Measurements from ENCODE around the gene LIMA1. TPM values are rescaled to one million over a fixed set of nuclear protein-coding genes. Genes with fewer than 3 reads are reported as not detected.

Gene LIMA1
- total RNA-seq, 4 donors from 2014 or later: 23.9 to 62.7 (median 37.2) TPM

DNA sequence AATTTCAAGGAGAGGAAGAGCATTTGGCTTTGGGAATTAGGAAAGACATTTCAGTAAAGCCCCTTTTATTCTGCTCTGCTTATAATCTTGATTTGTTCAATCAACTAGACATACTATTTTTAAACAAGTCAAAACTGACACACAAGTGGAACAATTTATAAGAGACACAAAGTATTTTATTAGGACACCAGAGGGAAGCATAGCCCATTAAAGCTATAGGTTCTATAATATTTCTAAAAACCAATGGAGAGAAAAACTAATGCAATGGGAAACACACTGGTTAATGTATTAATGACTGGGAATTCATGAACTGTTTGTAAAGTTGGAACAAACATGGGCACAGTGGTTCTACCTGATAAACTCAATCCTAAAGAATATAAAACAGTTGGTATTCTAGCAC lies 100.9 kb downstream of the LIMA1 start:
- Histone ChIP-seq H3K9me3 (no peaks in the 10 kb centered on the region), H3K27me3 (no peaks in the 10 kb centered on the region), H3K27ac (replicated peaks in 1 of 4) (no peak overlapping the region), H3K36me3 (peaks cover 11 to 59% (median 42%) of the 10 kb centered on the region in 4 donors), H3K4me3 (no peak overlapping the region), H3K4me1 (peaks cover 10 to 28% (median 14%) of the 10 kb centered on the region in 4 donors)
- no peak for DNase-seq (ENCODE audit: extremely low spot score)
- TF ChIP-seq EP300 (IDR thresholded peaks at IDR 0.05): no peak
- no peak for TF ChIP-seq POLR2A (IDR thresholded peaks at IDR 0.05; ENCODE audit: low read depth)
- no peak for TF ChIP-seq POLR2AphosphoS5 (IDR thresholded peaks at IDR 0.05)
- TF ChIP-seq, protein P1, sequence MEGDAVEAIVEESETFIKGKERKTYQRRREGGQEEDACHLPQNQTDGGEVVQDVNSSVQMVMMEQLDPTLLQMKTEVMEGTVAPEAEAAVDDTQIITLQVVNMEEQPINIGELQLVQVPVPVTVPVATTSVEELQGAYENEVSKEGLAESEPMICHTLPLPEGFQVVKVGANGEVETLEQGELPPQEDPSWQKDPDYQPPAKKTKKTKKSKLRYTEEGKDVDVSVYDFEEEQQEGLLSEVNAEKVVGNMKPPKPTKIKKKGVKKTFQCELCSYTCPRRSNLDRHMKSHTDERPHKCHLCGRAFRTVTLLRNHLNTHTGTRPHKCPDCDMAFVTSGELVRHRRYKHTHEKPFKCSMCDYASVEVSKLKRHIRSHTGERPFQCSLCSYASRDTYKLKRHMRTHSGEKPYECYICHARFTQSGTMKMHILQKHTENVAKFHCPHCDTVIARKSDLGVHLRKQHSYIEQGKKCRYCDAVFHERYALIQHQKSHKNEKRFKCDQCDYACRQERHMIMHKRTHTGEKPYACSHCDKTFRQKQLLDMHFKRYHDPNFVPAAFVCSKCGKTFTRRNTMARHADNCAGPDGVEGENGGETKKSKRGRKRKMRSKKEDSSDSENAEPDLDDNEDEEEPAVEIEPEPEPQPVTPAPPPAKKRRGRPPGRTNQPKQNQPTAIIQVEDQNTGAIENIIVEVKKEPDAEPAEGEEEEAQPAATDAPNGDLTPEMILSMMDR (IDR thresholded peaks at IDR 0.05): no peak
- intact Hi-C loops (cut with DNase I): loop anchor here (10.0 kb wide), 1 partner anchor 218 kb away; the partner anchor contains the start of gene AQP5

DNA sequence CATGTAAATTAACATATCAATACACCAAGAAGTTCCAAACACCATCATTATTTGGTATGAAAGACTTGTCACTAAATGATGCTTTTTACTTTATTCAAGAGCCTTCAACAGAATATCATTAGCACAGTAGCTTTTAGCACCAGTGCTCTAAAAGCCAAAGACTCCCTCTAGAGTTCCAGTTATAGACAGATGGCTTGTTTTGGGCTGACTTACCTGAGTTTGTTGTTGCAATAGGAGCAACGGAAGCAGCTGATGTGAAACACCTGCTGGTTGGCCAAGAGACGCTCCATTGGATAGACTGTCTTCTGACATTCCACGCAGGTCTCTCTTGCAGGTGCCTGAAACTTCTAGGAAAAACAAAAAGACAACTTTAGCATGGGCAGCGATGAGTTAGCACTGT lies 101.6 kb downstream of the LIMA1 start:
- no peak for DNase-seq (ENCODE audit: extremely low spot score)
- Histone ChIP-seq H3K4me3 (no peak overlapping the region), H3K36me3 (peaks cover 18 to 67% (median 49%) of the 10 kb centered on the region in 4 donors), H3K27me3 (no peaks in the 10 kb centered on the region), H3K9me3 (no peaks in the 10 kb centered on the region), H3K27ac (replicated peaks in 1 of 4) (no peak overlapping the region), H3K4me1 (peaks cover 7 to 20% (median 8%) of the 10 kb centered on the region in 4 donors)
- intact Hi-C loops (cut with DNase I): loop anchor here (10.0 kb wide), 1 partner anchor 217 kb away; the partner anchor contains the start of gene AQP5
- no peak for TF ChIP-seq POLR2AphosphoS5 (IDR thresholded peaks at IDR 0.05)
- TF ChIP-seq, protein P1 (IDR thresholded peaks at IDR 0.05): no peak
- TF ChIP-seq EP300 (IDR thresholded peaks at IDR 0.05): no peak
- no peak for TF ChIP-seq POLR2A (IDR thresholded peaks at IDR 0.05; ENCODE audit: low read depth)
- 84% methylated on average over 4 of the region's 4 CpGs for WGBS

DNA sequence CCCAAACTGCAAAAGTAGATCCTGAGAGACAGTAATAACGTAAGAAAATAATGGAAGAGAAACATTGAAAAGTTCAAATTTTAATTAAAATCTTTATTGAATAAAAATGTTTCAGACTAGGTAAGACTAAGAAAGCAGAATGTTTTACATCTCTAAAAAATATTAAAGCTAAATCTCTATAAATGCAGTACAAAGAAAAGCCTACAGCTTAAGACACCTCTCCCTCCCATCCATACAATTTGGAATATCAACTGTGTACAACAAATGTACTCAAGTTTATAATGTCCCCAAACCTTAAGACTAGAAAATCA lies 107.6 kb downstream of the LIMA1 start:
- TF ChIP-seq POLR2A (IDR thresholded peaks at IDR 0.05; ENCODE audit: low read depth) (no peak), EP300 (IDR thresholded peaks at IDR 0.05) (no peak), POLR2AphosphoS5 (IDR thresholded peaks at IDR 0.05) (no peak)
- TF ChIP-seq, protein P1 (IDR thresholded peaks at IDR 0.05): no peak

DNA sequence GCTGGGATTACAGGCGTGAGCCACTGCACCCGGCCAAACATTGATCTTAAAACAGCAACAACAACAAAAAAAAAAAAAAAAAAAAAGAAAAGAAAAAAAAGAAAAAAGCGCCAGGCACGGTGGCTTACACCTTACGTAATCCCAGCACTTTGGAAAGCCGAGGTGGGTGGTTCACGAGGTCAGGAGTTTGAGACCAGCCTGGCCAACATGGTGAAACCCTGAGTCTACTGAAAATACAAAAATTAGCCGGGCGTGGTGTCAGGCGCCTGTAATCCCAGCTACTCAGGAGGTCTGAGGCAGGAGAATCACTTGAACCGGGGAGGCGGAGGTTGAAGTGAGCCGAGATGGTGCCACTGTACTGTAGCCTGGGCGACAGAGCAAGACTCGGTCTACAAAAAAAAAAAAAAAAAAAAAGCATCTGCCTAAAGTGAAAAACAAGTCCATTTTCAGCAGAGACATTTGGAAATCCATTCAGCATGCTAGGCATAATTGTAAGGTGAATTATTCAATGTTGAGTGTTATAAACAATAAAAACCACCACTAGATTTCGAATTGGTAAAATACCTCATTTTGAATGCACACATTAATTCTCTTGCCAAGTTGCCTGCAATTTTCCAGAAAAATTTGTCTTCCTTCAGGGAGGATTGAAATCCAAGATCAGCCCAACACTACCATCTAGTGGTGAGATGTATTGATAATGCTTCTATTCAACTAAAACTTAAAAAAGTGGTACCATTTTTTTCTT lies 108.2 kb downstream of the LIMA1 start:
- intact Hi-C loops (cut with DNase I): loop anchor here (2.0 to 5.0 kb wide), 2 partner anchors 43 to 100 kb away; no protein-coding TSS in a partner anchor
- Histone ChIP-seq H3K4me1 (peaks cover 0 to 6% (median 2%) of the 10 kb centered on the region in 4 donors), H3K27ac (replicated peaks in 1 of 4) (peak overlapping the region in 1 of 4 donors; percentile 36), H3K36me3 (peaks cover 13 to 43% (median 36%) of the 10 kb centered on the region in 4 donors), H3K4me3 (no peak overlapping the region), H3K9me3 (no peaks in the 10 kb centered on the region), H3K27me3 (no peaks in the 10 kb centered on the region)
- 61% methylated on average over 16 of the region's 16 CpGs for WGBS
- DNase-seq (ENCODE audit: extremely low spot score): no peak
- TF ChIP-seq, protein P1 (IDR thresholded peaks at IDR 0.05): peak; percentile 65 to 71 (median 69)
- no peak for TF ChIP-seq EP300 (IDR thresholded peaks at IDR 0.05)
- TF ChIP-seq POLR2AphosphoS5 (IDR thresholded peaks at IDR 0.05): no peak

More for the DNA sequence above, 107.6 kb downstream of the LIMA1 start:
- H3K36me3 ChIP-seq: peaks cover 13 to 49% (median 42%) of the 10 kb centered on the region in 4 donors
- no peaks in the 10 kb centered on the region for H3K27me3 ChIP-seq
- WGBS: 15% methylated on average over 1 of the region's 1 CpG
- no peak for DNase-seq (ENCODE audit: extremely low spot score)
- intact Hi-C loops (cut with DNase I): loop anchor here (2.0 to 5.0 kb wide), 2 partner anchors 43 to 101 kb away; no protein-coding TSS in a partner anchor
- no peak overlapping the region for H3K27ac ChIP-seq (replicated peaks in 1 of 4)
- no peak overlapping the region for H3K4me3 ChIP-seq
- peaks cover 0 to 6% (median 2%) of the 10 kb centered on the region in 4 donors for H3K4me1 ChIP-seq
- no peaks in the 10 kb centered on the region for H3K9me3 ChIP-seq
